ACC112 (cell line): Measurements from ENCODE around the gene ADK.

ENCODE experiments used
- H2AFZ ChIP-seq: fragments of 200-600 bp; sonication (generic); one replicate; pipeline ENCODE4 v1.6.0; 2017; ENCODE audit warnings: antibody characterized with exemption, low read length; ENCODE audit not compliant: unreplicated experiment
- H3K27ac ChIP-seq: fragments of 200-600 bp; sonication (generic); 2 replicates; pipeline ENCODE4 v1.5.1; 2014; ENCODE audit warnings: low read depth, mild to moderate bottlenecking, antibody characterized with exemption, low read length, moderate library complexity
- H3K27me3 ChIP-seq: fragments of 200-600 bp; sonication (generic); 2 replicates; pipeline ENCODE4 v1.6.1; 2014; ENCODE audit warnings: mild to moderate bottlenecking, antibody characterized with exemption, low read length, moderate library complexity, mixed read lengths; ENCODE audit not compliant: insufficient read depth
- H3K36me3 ChIP-seq: fragments of 200-600 bp; sonication (generic); 2 replicates; pipeline ENCODE4 v1.6.1; 2016; ENCODE audit warnings: mild to moderate bottlenecking, antibody characterized with exemption, low read length, moderate library complexity, mixed read lengths; ENCODE audit not compliant: insufficient read depth
- H3K4me1 ChIP-seq: fragments of 200-600 bp; sonication (generic); one replicate; pipeline ENCODE4 v1.6.1; 2016; ENCODE audit warnings: low read length, mixed read lengths; ENCODE audit not compliant: insufficient read depth, unreplicated experiment, control insufficient read depth
- H3K4me3 ChIP-seq: fragments of 200-600 bp; sonication (generic); 2 replicates; pipeline ENCODE4 v1.5.1; 2014; ENCODE audit warnings: mild to moderate bottlenecking, low read depth, low read length
- H3K79me2 ChIP-seq: fragments of 200-600 bp; sonication (generic); one replicate; pipeline ENCODE4 v1.6.0; 2016; ENCODE audit warnings: low read length; ENCODE audit not compliant: control insufficient read depth, unreplicated experiment, insufficient read depth

The ADK gene

DNA sequence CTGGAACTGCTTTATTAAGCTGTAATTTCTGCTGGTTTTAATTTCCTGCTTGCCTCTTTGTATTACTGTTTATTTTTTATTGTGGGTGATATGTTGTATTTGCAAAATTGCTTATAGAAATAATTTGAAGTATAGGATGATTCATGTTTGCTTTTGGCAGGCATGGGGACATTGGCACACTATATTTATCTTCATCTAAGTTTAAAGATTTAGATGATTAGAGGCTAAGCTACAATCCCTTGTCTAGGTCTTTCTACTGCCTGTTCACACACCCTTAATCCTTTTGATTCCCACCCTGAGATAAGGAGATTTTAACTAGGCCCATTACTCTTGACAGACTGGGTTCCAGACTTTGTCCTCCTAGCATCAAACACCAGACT is 492.6 kb downstream of the ADK start:
- no peak overlapping the region for H3K27ac ChIP-seq
- no peaks in the 10 kb centered on the region for H3K79me2 ChIP-seq
- H2AFZ ChIP-seq, result no peak overlapping the region
- no peaks in the 10 kb centered on the region for H3K27me3 ChIP-seq
- no peaks in the 10 kb centered on the region for H3K36me3 ChIP-seq
- no peaks in the 10 kb centered on the region for H3K4me1 ChIP-seq
- H3K4me3 ChIP-seq, result no peak overlapping the region

DNA sequence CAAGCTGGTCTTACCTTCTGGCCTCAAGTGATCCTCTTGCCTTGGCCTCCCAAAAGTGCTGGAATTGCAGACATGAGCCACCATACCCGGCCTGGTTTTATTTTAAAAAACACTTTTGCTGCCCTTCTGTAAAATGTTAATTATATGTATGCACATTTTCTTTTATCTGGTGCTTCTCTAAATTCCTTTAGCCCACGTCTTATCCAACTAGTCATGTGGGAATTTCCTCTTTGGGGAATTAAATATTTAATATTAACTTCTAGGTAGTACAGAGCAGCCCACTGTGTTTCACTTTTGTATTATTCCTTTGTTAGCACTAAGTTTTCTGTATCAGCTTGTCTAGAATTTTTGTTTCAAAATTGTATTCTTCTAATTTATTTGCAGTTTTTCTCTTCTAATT is 493.7 kb downstream of the ADK start:
- Histone ChIP-seq H3K4me1 (no peaks in the 10 kb centered on the region), H3K27me3 (no peaks in the 10 kb centered on the region), H3K36me3 (no peaks in the 10 kb centered on the region), H3K27ac (no peak overlapping the region), H3K79me2 (no peaks in the 10 kb centered on the region), H2AFZ (no peak overlapping the region), H3K4me3 (no peak overlapping the region)

DNA sequence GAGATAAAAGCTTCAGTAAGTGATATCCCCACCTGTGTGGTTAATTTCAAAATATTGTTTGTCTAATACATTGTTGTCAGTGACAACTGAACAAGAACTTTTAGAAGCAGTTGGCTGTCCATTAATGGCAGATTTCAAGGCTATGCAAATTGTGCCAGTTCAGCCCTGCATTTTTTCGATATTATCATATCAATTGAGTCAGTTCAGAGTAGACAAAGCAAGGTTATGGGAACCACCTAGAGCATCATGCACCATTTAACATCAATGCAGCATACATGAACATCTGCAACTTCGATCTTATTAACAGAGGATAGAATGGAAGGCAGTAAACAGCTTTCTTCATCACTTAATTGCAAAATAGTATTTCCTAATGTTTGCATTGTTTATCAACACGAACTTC is 494.7 kb downstream of the ADK start:
- Histone ChIP-seq H3K4me3 (no peak overlapping the region), H3K27ac (no peak overlapping the region), H3K36me3 (no peaks in the 10 kb centered on the region), H3K79me2 (no peaks in the 10 kb centered on the region), H2AFZ (no peak overlapping the region), H3K4me1 (no peaks in the 10 kb centered on the region), H3K27me3 (no peaks in the 10 kb centered on the region)

DNA sequence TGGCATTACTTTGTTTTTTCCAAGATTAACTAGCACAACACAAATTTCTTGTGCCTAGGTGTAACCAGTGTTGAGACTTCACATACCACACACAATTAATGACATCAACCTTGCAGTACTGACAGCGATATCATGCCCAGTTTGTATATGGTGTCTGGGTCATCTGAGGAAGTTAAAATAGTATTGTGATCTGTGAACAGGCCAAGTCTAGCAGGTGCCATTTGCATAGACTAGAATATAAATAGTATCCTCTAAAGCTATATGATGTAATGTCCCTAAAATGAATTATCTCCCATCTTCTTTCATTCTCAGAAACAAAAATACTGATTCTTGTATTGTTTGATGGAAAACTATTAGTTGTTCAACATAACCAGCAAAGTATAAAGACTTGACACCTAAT is 499.6 kb downstream of the ADK start:
- Histone ChIP-seq H3K4me3 (no peak overlapping the region), H3K79me2 (no peaks in the 10 kb centered on the region), H3K4me1 (no peaks in the 10 kb centered on the region), H3K27ac (no peak overlapping the region), H2AFZ (no peak overlapping the region), H3K36me3 (no peaks in the 10 kb centered on the region), H3K27me3 (no peaks in the 10 kb centered on the region)

DNA sequence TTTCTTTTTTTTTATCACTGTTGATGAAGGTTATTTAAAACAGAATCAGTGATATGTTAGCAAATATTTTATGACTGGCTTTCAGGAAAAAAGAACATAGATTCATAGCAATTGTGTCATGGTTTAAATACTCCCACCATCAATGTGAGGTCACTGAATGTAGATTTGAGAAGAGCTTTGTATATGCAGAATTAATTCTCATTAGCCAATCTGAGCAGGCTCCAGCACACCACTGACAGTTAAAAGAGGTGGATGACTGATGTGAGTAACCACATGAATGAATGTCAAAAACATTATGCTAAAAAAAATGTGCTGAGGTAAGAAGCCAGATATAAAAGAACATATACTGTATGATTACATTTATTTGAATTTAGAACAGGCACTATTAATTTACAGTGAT is 500.5 kb downstream of the ADK start:
- Histone ChIP-seq H3K4me3 (no peak overlapping the region), H3K79me2 (no peaks in the 10 kb centered on the region), H2AFZ (no peak overlapping the region), H3K4me1 (no peaks in the 10 kb centered on the region), H3K36me3 (no peaks in the 10 kb centered on the region), H3K27ac (no peak overlapping the region), H3K27me3 (no peaks in the 10 kb centered on the region)

DNA sequence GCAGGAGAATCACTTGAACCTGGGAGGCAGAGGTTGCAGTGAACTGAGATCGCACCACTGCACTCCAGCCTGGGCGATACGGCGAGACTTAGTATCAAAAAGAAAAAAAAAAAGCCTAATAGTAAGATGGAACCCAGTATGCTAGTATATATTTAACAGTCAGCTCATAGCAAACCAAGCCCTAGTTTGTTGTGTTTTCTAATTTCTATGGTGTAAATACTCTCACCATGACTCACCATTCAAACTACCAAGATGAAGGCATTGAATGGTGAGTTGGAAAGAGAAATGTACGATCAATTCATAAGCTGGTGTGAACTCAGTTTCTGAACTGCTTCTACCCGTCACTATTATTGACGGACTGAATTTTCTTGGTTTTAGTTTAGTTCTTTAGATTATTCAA is 501.6 kb downstream of the ADK start:
- Histone ChIP-seq H3K36me3 (no peaks in the 10 kb centered on the region), H3K4me1 (no peaks in the 10 kb centered on the region), H3K27ac (no peak overlapping the region), H3K4me3 (no peak overlapping the region), H3K79me2 (no peaks in the 10 kb centered on the region), H2AFZ (no peak overlapping the region), H3K27me3 (no peaks in the 10 kb centered on the region)

DNA sequence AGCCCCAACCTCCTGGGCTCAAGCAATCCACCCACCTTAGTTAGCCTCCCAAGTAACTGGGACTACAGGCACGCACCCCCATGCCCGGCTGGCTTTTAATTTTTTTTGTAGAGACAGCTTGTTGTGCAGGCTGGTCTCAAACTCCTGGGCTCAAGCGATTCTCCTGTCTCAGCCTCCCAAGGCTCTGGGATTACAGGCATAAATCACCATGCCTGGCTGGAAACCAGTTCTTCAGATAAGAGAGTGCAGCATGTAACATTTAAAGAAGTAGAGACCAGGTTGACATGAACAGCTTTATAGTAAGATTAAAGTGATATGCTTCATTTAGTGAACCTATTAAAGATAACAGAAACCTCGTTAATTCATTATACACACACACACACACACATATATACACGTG is 507.5 kb downstream of the ADK start:
- Histone ChIP-seq H2AFZ (no peak overlapping the region), H3K36me3 (no peaks in the 10 kb centered on the region), H3K4me1 (no peaks in the 10 kb centered on the region), H3K4me3 (no peak overlapping the region), H3K27me3 (no peaks in the 10 kb centered on the region), H3K27ac (no peak overlapping the region), H3K79me2 (no peaks in the 10 kb centered on the region)

DNA sequence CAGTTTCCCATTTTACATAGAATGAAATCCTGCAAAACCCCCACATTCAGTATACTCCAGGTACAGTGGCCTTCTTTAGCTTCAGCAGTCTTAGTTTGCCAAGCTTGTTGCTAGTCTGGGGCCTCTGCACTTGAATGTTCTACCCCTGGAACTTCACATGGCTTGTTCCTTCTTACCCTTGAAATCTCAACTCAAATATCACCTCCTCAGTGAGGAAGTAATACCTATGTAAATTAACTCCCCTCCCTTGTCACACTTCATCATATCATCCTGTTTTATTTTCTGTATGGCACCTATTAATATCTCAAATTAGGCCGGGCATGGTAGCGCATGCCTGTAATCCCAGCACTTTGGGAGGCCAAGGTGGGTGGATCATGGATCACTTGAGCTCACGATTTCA is 511.6 kb downstream of the ADK start:
- no peak overlapping the region for H3K4me3 ChIP-seq
- no peak overlapping the region for H3K27ac ChIP-seq
- no peaks in the 10 kb centered on the region for H3K27me3 ChIP-seq
- no peaks in the 10 kb centered on the region for H3K36me3 ChIP-seq
- H3K4me1 ChIP-seq, result no peaks in the 10 kb centered on the region
- H2AFZ ChIP-seq, result no peak overlapping the region
- no peaks in the 10 kb centered on the region for H3K79me2 ChIP-seq

DNA sequence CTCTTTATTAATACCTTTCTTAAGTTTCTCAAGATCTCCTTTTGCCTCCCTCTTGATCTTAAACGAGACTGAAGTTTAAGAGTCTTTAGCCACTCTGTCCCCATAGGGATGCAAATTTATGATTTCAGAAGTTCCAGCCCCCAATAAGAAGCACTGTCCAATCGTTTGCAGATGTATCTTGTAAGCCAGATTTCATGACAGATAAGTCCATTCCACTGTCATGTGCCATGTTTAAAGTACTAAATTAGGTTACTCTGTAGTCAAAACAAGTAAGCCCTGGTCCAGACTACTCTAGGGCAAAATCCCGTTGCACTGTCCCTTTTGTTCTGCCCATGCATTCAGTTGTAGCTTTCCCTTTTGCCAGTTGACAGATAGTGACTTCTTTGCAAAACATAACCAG is 518.2 kb downstream of the ADK start:
- Histone ChIP-seq H3K27me3 (no peaks in the 10 kb centered on the region), H3K36me3 (peaks cover 25% of the 10 kb centered on the region), H2AFZ (no peak overlapping the region), H3K79me2 (no peaks in the 10 kb centered on the region), H3K4me3 (no peak overlapping the region), H3K27ac (no peak overlapping the region), H3K4me1 (no peaks in the 10 kb centered on the region)

DNA sequence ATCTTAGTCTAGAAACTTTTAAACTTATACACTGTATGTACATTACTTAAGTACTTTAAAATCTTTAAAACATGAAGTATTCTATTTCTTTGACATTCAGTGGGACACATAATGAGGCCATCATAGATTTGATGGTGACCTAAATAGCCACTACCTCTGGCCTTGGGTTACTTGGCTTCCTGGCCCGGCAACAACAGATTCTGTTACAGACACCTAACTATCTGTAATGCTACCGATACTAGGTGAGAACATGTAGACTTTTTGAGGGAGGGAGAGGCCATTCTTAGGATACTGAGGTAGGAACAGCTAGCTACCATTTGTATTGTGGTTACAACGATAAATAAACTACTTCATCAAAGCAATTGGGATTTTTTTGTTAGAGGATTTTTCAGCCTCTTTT is 520.7 kb downstream of the ADK start:
- no peak overlapping the region for H3K4me3 ChIP-seq
- no peaks in the 10 kb centered on the region for H3K4me1 ChIP-seq
- H3K36me3 ChIP-seq, result peaks cover 26% of the 10 kb centered on the region
- H3K27ac ChIP-seq, result no peak overlapping the region
- H3K27me3 ChIP-seq, result no peaks in the 10 kb centered on the region
- no peak overlapping the region for H2AFZ ChIP-seq
- H3K79me2 ChIP-seq, result no peaks in the 10 kb centered on the region

DNA sequence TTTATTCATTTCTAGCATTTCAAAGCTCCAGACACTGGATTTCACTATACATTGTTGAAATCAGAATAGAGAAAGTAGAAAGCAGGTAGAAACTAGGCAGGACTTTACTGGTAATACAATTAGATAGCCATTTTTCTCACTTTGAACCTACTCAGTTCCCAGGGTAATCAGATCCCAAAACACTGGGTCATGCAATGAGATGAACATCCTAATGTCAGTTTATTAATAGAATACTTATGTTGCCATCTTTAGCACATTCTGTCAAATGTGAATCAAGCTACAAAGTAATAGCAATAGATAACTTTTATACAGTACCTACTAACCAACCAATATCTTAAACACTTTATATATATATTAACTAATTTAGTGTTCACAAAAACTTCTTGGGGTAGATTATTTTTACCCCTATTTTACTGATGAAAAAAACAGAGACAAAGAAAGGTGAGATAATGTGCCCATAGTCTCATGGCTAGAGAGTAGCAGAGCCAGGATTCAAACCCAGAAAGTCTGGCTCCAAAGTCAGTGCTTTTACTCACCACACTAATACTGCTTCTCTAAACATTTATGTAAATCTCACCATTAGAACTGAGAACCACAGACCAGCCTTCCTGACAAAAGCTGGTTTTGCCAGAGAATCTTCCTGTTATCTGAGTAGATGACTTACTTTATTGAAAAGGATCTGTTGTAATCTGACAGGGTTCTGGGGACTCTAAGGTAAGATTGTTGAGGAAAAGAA is 521.6 kb downstream of the ADK start:
- no peak overlapping the region for H3K27ac ChIP-seq
- H3K36me3 ChIP-seq, result peaks cover 26% of the 10 kb centered on the region
- H3K4me3 ChIP-seq, result no peak overlapping the region

More for the DNA sequence above, 521.6 kb downstream of the ADK start:
- no peaks in the 10 kb centered on the region for H3K79me2 ChIP-seq
- no peak overlapping the region for H2AFZ ChIP-seq
- no peaks in the 10 kb centered on the region for H3K4me1 ChIP-seq
- H3K27me3 ChIP-seq, result no peaks in the 10 kb centered on the region
